Endothelial cell (in vitro differentiated cells): ENCODE results near the gene BANF2. TPM values are rescaled to one million over a fixed set of nuclear protein-coding genes. Genes with fewer than 3 reads are reported as not detected.
A peak's percentile ranks its signal among the peaks of the same experiment; 100 is the strongest.
"Not testable (repeated sequence)": the region's sequence is repeated elsewhere in the genome, so short reads cannot be mapped to it uniquely, and the experiment has no call there.

Experiments used
- DNase-seq: peaks from one replicate; pipeline ENCODE4 v3.0.0; 2021; ENCODE audit warnings: low spot score
- H3K27ac Mint-ChIP-seq: one replicate; pipeline ENCODE4 v1.8.0; 2021; ENCODE audit warnings: mixed read lengths, inconsistent platforms; ENCODE audit not compliant: unreplicated experiment
- H3K27me3 Mint-ChIP-seq: one replicate; pipeline ENCODE4 v1.8.0; 2021; ENCODE audit warnings: mild to moderate bottlenecking, moderate library complexity, mixed read lengths, inconsistent platforms; ENCODE audit not compliant: unreplicated experiment
- H3K36me3 Mint-ChIP-seq: one replicate; pipeline ENCODE4 v1.8.0; 2021; ENCODE audit warnings: mild to moderate bottlenecking, low read depth, mixed read lengths, inconsistent platforms; ENCODE audit not compliant: unreplicated experiment
- H3K4me1 Mint-ChIP-seq: one replicate; pipeline ENCODE4 v1.8.0; 2021; ENCODE audit warnings: mild to moderate bottlenecking, mixed read lengths, inconsistent platforms; ENCODE audit not compliant: unreplicated experiment
- H3K4me3 Mint-ChIP-seq: one replicate; pipeline ENCODE4 v1.8.0; 2021; ENCODE audit warnings: mild to moderate bottlenecking, mixed read lengths, inconsistent platforms; ENCODE audit not compliant: unreplicated experiment
- H3K9me3 Mint-ChIP-seq: one replicate; pipeline ENCODE4 v1.8.0; 2021; ENCODE audit warnings: mixed read lengths, inconsistent platforms; ENCODE audit not compliant: unreplicated experiment
- total RNA-seq: library from RNA; stranded (reverse); fragmentation: NEBNext Ultra II Directional; extraction: Animal tissue kit (Norgen Biotek cat#: 25700); gene quantifications from one replicate; pipeline ENCODE4 v1.2.1, GENCODE V29; 2021; ENCODE audit not compliant: unreplicated experiment
- TF ChIP-seq, protein P1 (sequence below): fragments of 200-600 bp; sonication (generic); IDR thresholded peaks from one replicate; pipeline ENCODE4 v1.5.0; 2021; ENCODE audit warnings: antibody characterized with exemption; ENCODE audit not compliant: unreplicated experiment

The BANF2 gene
- total RNA-seq, 1 donor from 2014 or later: not detected

DNA sequence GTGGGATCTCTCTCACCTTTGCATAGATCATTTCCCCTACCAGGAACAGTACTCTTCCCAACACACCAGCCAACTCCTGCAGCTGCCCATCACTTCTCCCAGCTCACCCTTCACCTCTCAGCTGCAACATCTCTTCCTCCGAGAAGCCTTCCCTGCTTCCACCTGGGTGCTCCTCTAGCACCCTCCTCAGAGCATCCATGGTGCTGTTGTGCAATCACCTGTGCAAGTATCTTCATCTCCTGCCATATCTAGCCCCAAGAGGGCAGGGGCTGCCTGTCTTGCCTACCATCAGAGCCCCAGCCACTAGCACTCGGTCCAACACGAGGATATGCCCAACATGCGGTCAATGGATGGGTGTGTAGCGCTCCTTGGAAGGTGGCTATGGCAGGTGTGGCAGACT is 75.8 kb downstream of the BANF2 start:
- Mint-ChIP-seq H3K27ac (peak overlapping the region; percentile 0), H3K36me3 (peaks cover 4% of the 10 kb centered on the region), H3K9me3 (no peaks in the 10 kb centered on the region), H3K27me3 (no peaks in the 10 kb centered on the region), H3K4me1 (peaks cover 4% of the 10 kb centered on the region), H3K4me3 (no peak overlapping the region)
- TF ChIP-seq, protein P1, sequence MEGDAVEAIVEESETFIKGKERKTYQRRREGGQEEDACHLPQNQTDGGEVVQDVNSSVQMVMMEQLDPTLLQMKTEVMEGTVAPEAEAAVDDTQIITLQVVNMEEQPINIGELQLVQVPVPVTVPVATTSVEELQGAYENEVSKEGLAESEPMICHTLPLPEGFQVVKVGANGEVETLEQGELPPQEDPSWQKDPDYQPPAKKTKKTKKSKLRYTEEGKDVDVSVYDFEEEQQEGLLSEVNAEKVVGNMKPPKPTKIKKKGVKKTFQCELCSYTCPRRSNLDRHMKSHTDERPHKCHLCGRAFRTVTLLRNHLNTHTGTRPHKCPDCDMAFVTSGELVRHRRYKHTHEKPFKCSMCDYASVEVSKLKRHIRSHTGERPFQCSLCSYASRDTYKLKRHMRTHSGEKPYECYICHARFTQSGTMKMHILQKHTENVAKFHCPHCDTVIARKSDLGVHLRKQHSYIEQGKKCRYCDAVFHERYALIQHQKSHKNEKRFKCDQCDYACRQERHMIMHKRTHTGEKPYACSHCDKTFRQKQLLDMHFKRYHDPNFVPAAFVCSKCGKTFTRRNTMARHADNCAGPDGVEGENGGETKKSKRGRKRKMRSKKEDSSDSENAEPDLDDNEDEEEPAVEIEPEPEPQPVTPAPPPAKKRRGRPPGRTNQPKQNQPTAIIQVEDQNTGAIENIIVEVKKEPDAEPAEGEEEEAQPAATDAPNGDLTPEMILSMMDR: no peak
- DNase-seq: no peak

DNA sequence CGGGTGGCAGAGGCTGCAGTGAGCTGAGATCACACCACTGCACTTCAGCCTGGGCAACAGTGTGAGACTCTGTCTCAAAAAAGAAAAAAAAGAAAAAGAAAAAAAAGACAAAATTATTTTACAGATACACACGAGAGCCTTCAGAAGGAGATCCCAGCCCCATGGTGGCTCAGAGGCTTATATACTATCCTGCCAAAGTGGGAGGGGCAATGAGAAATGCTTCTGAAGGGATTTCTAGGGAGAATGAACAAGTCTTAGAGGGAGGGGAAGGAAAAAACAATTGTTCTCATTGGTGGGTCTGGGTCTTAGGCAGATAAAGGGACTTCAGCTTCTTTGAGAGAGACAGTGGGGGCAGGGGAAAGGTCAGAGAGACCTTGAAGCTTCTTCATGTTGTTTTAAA is 76.8 kb downstream of the BANF2 start:
- Mint-ChIP-seq H3K36me3 (peaks cover 4% of the 10 kb centered on the region), H3K27me3 (no peaks in the 10 kb centered on the region), H3K27ac (no peak overlapping the region), H3K4me3 (no peak overlapping the region), H3K9me3 (no peaks in the 10 kb centered on the region), H3K4me1 (peaks cover 4% of the 10 kb centered on the region)
- DNase-seq: no peak
- TF ChIP-seq, protein P1: no peak

DNA sequence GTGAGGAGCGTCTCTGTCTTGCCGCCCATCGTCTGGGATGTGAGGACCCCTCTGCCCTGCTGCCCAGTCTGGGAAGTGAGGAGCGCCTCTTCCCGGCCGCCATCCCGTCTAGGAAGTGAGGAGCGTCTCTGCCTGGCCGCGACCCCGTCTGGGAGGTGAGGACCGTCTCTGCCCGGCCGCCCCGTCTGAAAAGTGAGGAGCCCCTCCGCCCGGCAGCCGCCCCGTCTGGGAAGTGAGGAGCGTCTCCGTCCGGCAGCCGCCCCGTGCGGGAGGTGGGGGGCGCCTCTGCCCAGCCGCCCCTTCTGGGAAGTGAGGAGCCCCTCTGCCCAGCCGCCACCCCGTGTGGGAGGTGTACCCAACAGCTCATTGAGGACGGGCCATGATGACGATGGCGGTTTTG is 79.2 kb downstream of the BANF2 start:
- not testable (repeated sequence) for H3K27ac Mint-ChIP-seq, H3K4me3 Mint-ChIP-seq, H3K27me3 Mint-ChIP-seq, H3K9me3 Mint-ChIP-seq, H3K4me1 Mint-ChIP-seq, DNase-seq, H3K36me3 Mint-ChIP-seq

DNA sequence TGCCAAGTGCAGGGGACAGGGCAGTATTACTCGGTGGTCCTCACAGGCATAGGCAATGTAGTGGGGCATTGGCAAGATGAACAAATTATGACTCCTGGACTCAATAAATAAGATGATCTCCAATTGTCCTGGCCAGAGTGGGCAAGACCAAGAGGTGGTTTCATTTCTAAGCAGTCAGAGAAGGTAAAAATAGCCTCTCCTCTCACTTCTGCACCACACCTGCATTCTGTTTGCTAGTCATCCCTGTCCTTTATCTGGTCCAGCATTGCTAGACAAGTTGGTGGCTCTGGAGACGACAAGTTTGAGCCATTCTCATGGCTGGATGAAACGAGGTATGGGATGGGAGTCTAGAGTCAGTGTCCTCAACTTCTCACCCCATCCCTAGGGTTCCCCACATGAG is 83.0 kb downstream of the BANF2 start:
- H3K27ac Mint-ChIP-seq: no peak overlapping the region
- TF ChIP-seq, protein P1: no peak
- peaks cover 4% of the 10 kb centered on the region for H3K36me3 Mint-ChIP-seq
- H3K4me1 Mint-ChIP-seq: peaks cover 10% of the 10 kb centered on the region
- no peak overlapping the region for H3K4me3 Mint-ChIP-seq
- no peaks in the 10 kb centered on the region for H3K27me3 Mint-ChIP-seq
- no peaks in the 10 kb centered on the region for H3K9me3 Mint-ChIP-seq
- DNase-seq: no peak

DNA sequence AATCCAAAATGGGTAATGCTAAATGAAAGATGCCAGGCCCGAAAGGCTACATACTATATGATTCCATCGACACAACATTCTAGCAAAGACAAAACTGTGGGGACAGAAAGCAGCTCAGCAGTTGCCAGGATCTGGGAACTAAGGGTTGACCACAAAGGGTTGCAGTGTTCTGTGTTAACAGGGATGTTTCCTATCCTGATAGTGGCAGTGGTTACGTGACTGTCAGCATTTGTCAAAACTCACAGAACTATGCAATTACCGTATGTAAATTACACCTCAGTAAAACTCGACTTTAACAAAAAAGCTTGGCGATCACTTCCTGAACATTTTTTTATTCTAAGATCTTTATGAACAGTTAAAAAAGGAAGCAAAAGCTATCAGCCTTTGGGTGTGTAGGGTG is 83.9 kb downstream of the BANF2 start:
- Mint-ChIP-seq H3K4me3 (no peak overlapping the region), H3K36me3 (no peaks in the 10 kb centered on the region), H3K4me1 (peaks cover 10% of the 10 kb centered on the region), H3K27ac (no peak overlapping the region), H3K27me3 (no peaks in the 10 kb centered on the region), H3K9me3 (no peaks in the 10 kb centered on the region)
- TF ChIP-seq, protein P1: no peak
- no peak for DNase-seq

DNA sequence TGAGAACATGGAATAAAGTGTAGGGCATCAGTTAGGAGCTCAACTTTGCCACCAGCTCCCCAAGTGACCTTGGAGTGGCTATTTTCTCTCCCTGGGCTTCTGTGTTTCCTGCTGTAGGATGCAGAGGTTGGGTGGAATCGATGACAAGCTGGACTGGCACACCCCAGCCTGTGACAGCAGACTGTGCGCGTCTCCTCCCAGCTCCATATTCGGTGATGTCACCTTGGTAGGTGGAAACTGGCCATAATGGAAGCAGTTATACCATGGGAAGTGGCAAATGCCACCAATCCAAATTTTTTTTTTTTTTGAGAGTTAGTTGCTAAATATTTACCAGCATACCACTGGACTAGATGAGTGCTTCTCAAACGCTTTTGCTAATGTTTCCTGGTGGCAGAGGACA is 85.2 kb downstream of the BANF2 start:
- peaks cover 10% of the 10 kb centered on the region for H3K4me1 Mint-ChIP-seq
- no peaks in the 10 kb centered on the region for H3K36me3 Mint-ChIP-seq
- H3K27me3 Mint-ChIP-seq: no peaks in the 10 kb centered on the region
- DNase-seq: no peak
- H3K4me3 Mint-ChIP-seq: no peak overlapping the region
- H3K27ac Mint-ChIP-seq: no peak overlapping the region
- TF ChIP-seq, protein P1: no peak
- H3K9me3 Mint-ChIP-seq: no peaks in the 10 kb centered on the region
